Central memory CD4-positive, alpha-beta T cell (primary cell): ENCODE measurements around the gene MOV10.
A peak's percentile ranks its signal among the peaks of the same experiment; 100 is the strongest.

ENCODE experiments used
- DNase-seq: peaks from one replicate; pipeline ENCODE4 v3.0.0; 2022

Gene MOV10

GRCh38 chr1:112700290-112701226 is 26.1 kb downstream of the MOV10 start:
- DNase-seq, result peak; percentile 38

DNA sequence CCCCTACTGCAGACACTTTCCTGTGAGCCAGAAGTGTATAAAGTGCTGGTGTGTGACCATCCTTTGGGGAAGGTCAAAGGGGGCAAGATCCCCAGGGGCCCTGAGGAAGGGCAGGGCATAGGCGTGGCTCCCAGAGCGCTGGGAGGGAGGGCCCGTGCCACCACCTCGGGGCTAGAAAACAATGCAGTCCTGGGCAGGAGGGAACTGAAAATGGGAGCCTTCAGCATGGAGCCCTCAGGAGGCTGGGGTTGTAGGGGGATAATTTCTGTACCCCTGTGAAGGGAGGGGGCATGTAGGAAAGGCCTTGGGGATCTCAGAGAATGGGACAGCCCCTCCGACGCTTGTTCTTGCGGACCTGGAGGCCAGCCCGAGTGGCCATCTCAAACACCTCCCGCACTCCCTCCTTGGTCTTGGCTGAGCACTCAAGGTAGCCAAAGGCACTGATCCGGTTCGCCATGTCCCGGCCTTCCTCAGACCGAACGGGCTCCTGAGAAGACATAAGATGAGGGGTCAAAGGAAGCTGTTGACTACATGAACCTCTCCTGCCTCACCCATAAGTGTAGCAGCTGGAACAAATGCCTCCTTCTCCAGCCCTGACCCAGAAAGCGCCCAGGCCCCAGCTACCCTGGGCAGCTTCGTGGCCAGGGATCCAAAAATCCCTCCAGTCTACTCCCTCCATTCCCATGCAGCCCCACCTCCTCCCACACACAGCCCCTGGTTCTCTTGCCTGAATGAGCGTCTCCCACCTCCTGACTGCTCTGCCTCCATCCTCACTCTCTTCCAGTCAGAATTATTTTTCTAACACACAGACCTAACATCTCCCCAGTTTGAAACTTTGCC is 27.0 kb downstream of the MOV10 start:
- DNase-seq, result no peak

DNA sequence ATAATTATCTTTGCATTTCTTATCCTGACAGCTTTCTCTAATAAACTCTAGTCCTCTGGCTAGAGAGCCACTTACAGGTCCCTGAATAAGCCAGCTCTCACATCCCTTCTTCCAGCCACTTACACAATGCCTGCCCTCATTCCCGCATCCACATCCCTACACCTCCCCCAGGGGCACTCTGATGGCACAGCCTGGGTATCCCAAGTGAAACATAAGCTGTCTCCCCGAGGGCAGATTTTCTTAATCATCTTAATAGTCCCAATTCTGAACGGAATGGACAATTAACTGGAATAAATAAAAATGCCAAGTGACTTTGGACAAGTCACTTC is 27.6 kb downstream of the MOV10 start:
- no peak for DNase-seq

GRCh38 chr1:112702420-112703261 is 28.2 kb downstream of the MOV10 start:
- no peak for DNase-seq

DNA sequence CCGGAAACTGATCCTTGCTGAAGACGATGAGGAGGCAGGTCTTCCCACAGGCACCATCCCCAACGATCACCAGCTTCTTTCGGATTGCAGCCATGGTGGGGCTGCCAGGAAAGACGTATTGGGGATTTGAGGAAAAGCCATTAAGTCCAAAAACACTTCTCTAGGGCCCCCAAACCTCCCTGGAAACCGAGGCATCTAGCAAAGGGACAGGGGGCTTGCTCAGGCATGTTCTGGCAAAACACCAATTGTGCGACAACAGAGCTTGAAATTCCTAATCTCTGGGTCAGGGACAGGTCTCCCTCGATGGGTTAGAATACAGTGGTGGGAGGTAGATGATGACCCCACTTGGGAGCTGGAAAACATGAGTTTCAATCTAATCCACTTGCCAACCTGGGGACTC is 29.2 kb downstream of the MOV10 start:
- no peak for DNase-seq

GRCh38 chr1:112704391-112704933 is 30.0 kb downstream of the MOV10 start:
- no peak for DNase-seq

DNA sequence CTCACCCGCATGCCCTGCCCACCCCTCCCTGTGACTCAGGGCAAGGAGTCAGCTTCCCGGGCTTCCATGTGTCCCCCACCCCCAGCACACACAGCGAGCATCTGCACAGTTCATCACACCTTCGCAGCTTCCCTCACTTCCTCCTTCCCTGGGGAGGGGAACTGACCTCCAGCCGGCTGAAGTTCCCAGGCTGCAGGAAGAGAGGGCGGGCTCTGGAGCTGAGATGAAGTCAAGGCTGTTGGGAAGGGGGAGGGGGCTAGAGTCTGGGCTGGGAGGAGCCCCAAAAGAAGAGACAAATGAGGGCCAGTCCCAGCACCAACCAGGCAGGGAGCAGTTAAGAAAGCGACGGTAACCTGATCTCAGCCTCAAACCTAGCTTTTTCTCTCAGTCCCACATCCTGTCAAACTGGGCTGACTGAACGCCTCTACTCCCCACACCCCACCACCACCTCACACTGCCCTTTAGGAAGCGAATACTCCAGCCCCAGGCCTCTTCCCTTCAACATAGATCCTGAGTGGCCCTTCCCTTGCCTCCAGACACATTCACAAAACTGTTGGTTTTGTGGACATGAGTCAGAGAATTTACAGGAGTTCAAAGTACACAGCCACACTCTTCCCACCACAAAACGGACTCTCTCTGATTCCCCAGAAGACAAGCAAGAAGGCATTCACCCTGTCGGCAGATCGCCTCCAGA is 30.6 kb downstream of the MOV10 start:
- peak; percentile 48 for DNase-seq

- DNase-seq, result no peak
Observed at GRCh38 chr1:112706505-112707220, 32.2 kb downstream of the MOV10 start, which contains the start of gene RHOC. TSS of gene RHOC (minus strand) at chr1:112707127. CDS start at chr1:112703799, 3,328 bp downstream.

DNA sequence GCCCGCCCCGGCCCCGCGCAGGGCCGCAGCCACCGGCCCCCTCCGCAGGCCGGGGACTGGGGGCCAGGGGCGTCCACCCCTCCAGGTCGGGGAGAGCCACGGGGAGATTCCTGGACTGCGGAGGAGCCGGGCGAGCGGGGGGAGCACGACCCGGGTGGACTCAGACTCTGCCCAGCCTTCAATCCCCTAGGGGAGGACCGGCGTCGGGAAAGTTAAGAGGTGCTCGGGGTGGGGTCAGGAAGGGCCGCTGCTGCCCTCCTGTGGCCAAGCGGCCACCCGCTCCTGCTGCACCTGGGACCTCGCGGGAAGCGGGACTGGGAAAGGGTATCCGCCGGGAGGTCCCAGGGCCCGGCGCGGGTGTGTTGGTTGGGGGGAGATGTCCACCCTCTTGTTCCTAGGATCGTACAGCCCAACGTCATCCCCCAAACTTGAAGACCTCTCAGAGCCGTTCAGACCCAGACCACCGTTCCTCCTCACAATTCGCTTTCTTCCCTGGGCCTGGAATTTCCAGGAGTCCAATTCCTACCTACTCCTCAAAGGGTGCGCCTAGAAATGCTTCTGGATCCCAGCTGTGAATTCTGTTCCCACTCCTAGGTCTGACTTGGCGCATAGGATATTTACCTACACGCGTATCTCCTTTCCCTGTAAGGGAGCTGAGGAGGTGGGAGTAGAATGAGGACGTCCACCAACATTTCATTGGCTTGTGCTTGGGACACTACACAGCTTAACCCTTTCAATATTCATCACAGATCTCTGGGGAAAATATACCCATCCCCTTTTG is 33.0 kb downstream of the MOV10 start:
- DNase-seq, result peak; percentile 42

GRCh38 chr1:112708002-112708448 is 33.6 kb downstream of the MOV10 start:
- no peak for DNase-seq

DNA sequence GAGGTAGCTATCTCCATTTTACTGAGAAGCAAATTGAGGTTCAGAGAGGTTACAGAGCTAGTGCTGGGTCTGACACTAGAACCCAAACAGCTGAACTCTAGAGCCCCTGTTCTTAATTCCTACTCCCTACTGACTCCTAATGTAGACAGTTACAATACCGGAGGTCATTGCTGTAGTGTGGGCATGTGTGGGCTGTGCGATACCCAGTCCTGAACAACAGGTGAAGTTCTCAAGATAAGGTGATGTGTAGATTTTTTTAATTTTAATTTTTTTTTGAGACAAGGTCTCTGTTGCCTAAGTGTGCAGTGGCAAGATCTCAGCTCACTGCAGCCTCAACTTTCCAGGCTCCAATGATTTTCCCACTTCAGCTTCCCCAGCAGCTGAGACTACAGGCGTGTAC is 34.0 kb downstream of the MOV10 start:
- no peak for DNase-seq

GRCh38 chr1:112710159-112710558 is 35.7 kb downstream of the MOV10 start:
- no peak for DNase-seq

GRCh38 chr1:112710586-112710985 is 36.1 kb downstream of the MOV10 start:
- DNase-seq, result no peak

DNA sequence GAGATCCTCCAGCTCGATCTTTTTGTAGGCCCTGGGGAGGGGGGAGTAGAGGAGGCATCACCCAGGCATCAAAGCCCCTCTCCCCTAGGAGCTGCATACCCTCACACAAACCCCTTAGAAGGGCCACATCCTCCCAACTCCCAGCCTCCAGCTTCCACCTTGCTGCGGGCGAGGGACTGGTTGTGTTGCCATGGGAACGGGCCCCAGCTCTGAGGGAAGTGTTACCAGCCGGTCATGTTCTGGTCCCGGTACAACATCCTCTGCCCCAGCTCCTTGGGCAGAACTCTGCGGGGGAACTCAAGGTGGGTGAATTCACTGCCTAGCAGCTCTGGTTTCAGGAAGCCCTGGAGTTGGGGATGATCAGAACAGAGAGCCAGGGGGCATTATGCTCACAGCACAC is 36.6 kb downstream of the MOV10 start:
- DNase-seq, result no peak

DNA sequence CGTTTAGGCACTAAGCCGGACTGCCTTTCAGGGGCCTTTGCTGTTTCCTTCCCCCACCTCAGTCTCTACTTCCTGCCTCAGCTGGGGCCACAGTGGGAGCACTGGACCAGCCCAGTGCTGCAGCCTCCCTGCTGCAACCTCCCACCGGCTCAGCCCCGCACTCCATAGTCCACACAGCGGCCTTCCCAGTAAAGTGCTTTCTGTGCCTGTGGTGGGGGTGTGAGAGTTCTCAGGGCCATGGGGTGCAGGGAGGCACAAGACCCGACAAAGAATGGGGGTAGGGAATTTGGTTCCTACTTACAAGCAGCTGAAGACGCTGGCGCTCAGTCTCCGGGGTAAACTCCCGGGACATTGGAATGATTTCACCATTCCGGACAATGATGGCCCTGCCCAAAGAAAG is 37.2 kb downstream of the MOV10 start:
- DNase-seq, result no peak

- no peak for DNase-seq
Observed at GRCh38 chr1:112712191-112712590, 37.7 kb downstream of the MOV10 start.

- no peak for DNase-seq
Observed at GRCh38 chr1:112712701-112713128, 38.3 kb downstream of the MOV10 start.

GRCh38 chr1:112713466-112714312 is 39.2 kb downstream of the MOV10 start:
- DNase-seq, result no peak
